GM23338 (cell line): ENCODE results near the gene LAD1. TPM values are rescaled to one million over a fixed set of nuclear protein-coding genes. Genes with fewer than 3 reads are reported as not detected.

ENCODE experiments used
- ATAC-seq: fragments of 200-7000 bp; cut with Tn5 transposase; 3 replicates; pipeline ENCODE4 v1.9.1; 2020
- DNase-seq: peaks from one replicate; pipeline ENCODE4 v3.0.0-alpha.2; 2015; ENCODE audit warnings: low spot score
- H2AFZ ChIP-seq: fragments of 200-600 bp; sonication (generic); 2 replicates; pipeline ENCODE4 v1.8.0; 2016; ENCODE audit warnings: antibody characterized with exemption, mild to moderate bottlenecking, moderate library complexity
- H3F3A ChIP-seq: fragments of 200-600 bp; sonication (generic); replicated peaks from 2 replicates; pipeline ENCODE4 v1.8.0; 2017; ENCODE audit warnings: antibody characterized with exemption, mixed run types, low read depth
- H3K27ac ChIP-seq: fragments of 200-600 bp; sonication (generic); 2 replicates; pipeline ENCODE4 v1.6.1; 2016; ENCODE audit warnings: low read depth
- H3K27me3 ChIP-seq: fragments of 200-600 bp; sonication (generic); 2 replicates; pipeline ENCODE4 v1.8.0; 2016; ENCODE audit warnings: mild to moderate bottlenecking, mixed run types, moderate library complexity; ENCODE audit not compliant: insufficient read depth
- H3K36me3 ChIP-seq: fragments of 200-600 bp; sonication (generic); 2 replicates; pipeline ENCODE4 v1.8.0; 2016; ENCODE audit warnings: mild to moderate bottlenecking; ENCODE audit not compliant: insufficient read depth
- H3K4me1 ChIP-seq: fragments of 200-600 bp; sonication (generic); 2 replicates; pipeline ENCODE4 v1.8.0; 2016; ENCODE audit warnings: mild to moderate bottlenecking, moderate library complexity; ENCODE audit not compliant: insufficient read depth
- H3K4me2 ChIP-seq: fragments of 200-600 bp; sonication (generic); 2 replicates; pipeline ENCODE4 v1.7.1; 2017; ENCODE audit warnings: mixed run types
- H3K4me3 ChIP-seq: fragments of 200-600 bp; sonication (generic); 2 replicates; pipeline ENCODE4 v1.6.1; 2016; ENCODE audit warnings: mixed run types
- H3K79me2 ChIP-seq: fragments of 200-600 bp; sonication (generic); replicated peaks from 2 replicates; pipeline ENCODE4 v1.8.0; 2017; ENCODE audit warnings: mild to moderate bottlenecking; ENCODE audit not compliant: insufficient read depth
- H3K9me2 ChIP-seq: fragments of 200-600 bp; sonication (generic); 2 replicates; pipeline ENCODE4 v1.8.0; 2017; ENCODE audit not compliant: insufficient read depth
- H4K20me1 ChIP-seq: fragments of 200-600 bp; sonication (generic); replicated peaks from 2 replicates; pipeline ENCODE4 v1.8.0; 2017; ENCODE audit warnings: mild to moderate bottlenecking; ENCODE audit not compliant: insufficient read depth
- H3K27ac Mint-ChIP-seq: 2 replicates; pipeline ENCODE4 v1.8.0; 2020; ENCODE audit warnings: inconsistent platforms, mild to moderate bottlenecking, moderate library complexity, mixed read lengths
- H3K27me3 Mint-ChIP-seq: 3 replicates; pipeline ENCODE4 v1.8.0; 2022; ENCODE audit warnings: low read depth, mild to moderate bottlenecking, moderate library complexity, mixed read lengths, inconsistent platforms; ENCODE audit not compliant: insufficient read depth, poor library complexity
- H3K36me3 Mint-ChIP-seq: 3 replicates; pipeline ENCODE4 v1.8.0; 2021; ENCODE audit warnings: low read depth, mild to moderate bottlenecking, inconsistent platforms, moderate library complexity, mixed read lengths
- H3K4me1 Mint-ChIP-seq: 3 replicates; pipeline ENCODE4 v1.8.0; 2020; ENCODE audit warnings: mild to moderate bottlenecking, inconsistent platforms, mixed read lengths
- H3K4me3 Mint-ChIP-seq: 3 replicates; pipeline ENCODE4 v1.8.0; 2021; ENCODE audit warnings: moderate library complexity, mild to moderate bottlenecking, inconsistent platforms, mixed read lengths
- H3K9me3 Mint-ChIP-seq: 3 replicates; pipeline ENCODE4 v1.8.0; 2020; ENCODE audit warnings: moderate library complexity, mild to moderate bottlenecking, inconsistent platforms, mixed read lengths
- CREB1 ChIP-seq: fragments of 250-450 bp; sonication (Bioruptor Pico); IDR thresholded peaks from 2 replicates; pipeline ENCODE4 v1.5.0; 2020; ENCODE audit warnings: low read depth, mild to moderate bottlenecking, moderate library complexity
- CTCF ChIP-seq, 2 experiments: fragments of 200-600 bp in 1 of 2; sonication (generic) in 1 of 2; conservative IDR thresholded peaks; 2 replicates each; pipeline versions ENCODE4 v1.5.1 to v1.6.1; 2016 to 2017; ENCODE audit warnings: antibody characterized with exemption in 2 of 2, low read depth in 2 of 2, mild to moderate bottlenecking in 2 of 2, moderate library complexity in 1 of 2
- ETS1 ChIP-seq: IDR thresholded peaks from 2 replicates; pipeline ENCODE4 v1.6.1; 2016; ENCODE audit warnings: antibody characterized with exemption
- EZH2 ChIP-seq: fragments of 200-600 bp; sonication (generic); IDR thresholded peaks from one replicate; pipeline ENCODE4 v1.8.0; 2017; ENCODE audit warnings: antibody characterized with exemption, mild to moderate bottlenecking, low read depth; ENCODE audit not compliant: unreplicated experiment
- EZH2phosphoT487 ChIP-seq: fragments of 200-600 bp; sonication (generic); IDR thresholded peaks from one replicate; pipeline ENCODE4 v1.8.1; 2018; ENCODE audit warnings: antibody characterized with exemption; ENCODE audit not compliant: unreplicated experiment
- JUNB ChIP-seq: IDR thresholded peaks from one replicate; pipeline ENCODE4 v1.6.1; 2016; ENCODE audit warnings: antibody characterized with exemption; ENCODE audit not compliant: unreplicated experiment
- NANOG ChIP-seq: IDR thresholded peaks from 2 replicates; pipeline ENCODE4 v1.6.1; 2016; ENCODE audit warnings: antibody characterized with exemption, borderline replicate concordance
- REST ChIP-seq: IDR thresholded peaks from one replicate; pipeline ENCODE4 v1.6.1; 2018; ENCODE audit warnings: antibody characterized with exemption; ENCODE audit not compliant: unreplicated experiment
- STAT1 ChIP-seq: IDR thresholded peaks from one replicate; pipeline ENCODE4 v1.6.1; 2016; ENCODE audit warnings: antibody characterized with exemption; ENCODE audit not compliant: unreplicated experiment
- ZNF114 ChIP-seq: fragments of 250-450 bp; sonication (Bioruptor Pico); IDR thresholded peaks from 2 replicates; pipeline ENCODE4 v1.5.0; 2020; ENCODE audit warnings: mild to moderate bottlenecking, moderate library complexity
- ZNF331 ChIP-seq: fragments of 250-450 bp; sonication (Bioruptor Pico); IDR thresholded peaks from 2 replicates; pipeline ENCODE4 v1.5.0; 2020; ENCODE audit warnings: low read depth, mild to moderate bottlenecking, moderate library complexity
- polyA plus RNA-seq: library from polyadenylated mRNA; unstranded; fragments of >200 nt; fragmentation: Nextera tagmentation; extraction: Ambion mirVana; gene quantifications from 2 replicates; pipeline ENCODE4 v1.2.1, GENCODE V29; 2016
- total RNA-seq: library from RNA; depleted of rRNA; stranded (reverse); fragments of >200 nt; shearing (Covaris generic); gene quantifications from 2 replicates; pipeline ENCODE4 v1.2.3, GENCODE V29; 2014

Gene LAD1
- total and polyA plus RNA-seq, 2 experiments from 2014 or later = 17.6 to 18.9 TPM

DNA sequence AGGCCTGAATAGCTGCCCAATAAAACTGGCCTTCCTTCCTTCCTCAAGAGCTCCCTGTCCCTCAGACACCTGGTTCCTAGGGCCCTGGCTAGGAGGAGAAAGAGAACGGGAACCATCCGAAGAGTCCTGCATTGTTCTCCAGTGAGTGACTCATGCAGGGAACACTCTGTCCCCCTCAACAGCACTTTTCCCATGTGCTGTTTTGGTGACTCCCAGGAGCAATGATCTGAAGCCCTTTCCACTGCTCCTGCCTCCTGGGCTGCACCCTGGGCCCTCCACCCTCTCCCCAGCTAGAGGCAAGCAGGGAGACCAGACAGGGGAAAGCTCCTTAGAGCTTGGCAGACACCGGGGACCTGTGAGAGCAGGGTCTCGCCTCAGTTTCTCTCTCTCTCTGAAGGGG, 40.5 kb downstream of the LAD1 start (continued):
- TF ChIP-seq ETS1 (no peak), STAT1 (no peak), EZH2 (no peak), ZNF114 (CRISPR knock-in tag) (no peak)

DNA sequence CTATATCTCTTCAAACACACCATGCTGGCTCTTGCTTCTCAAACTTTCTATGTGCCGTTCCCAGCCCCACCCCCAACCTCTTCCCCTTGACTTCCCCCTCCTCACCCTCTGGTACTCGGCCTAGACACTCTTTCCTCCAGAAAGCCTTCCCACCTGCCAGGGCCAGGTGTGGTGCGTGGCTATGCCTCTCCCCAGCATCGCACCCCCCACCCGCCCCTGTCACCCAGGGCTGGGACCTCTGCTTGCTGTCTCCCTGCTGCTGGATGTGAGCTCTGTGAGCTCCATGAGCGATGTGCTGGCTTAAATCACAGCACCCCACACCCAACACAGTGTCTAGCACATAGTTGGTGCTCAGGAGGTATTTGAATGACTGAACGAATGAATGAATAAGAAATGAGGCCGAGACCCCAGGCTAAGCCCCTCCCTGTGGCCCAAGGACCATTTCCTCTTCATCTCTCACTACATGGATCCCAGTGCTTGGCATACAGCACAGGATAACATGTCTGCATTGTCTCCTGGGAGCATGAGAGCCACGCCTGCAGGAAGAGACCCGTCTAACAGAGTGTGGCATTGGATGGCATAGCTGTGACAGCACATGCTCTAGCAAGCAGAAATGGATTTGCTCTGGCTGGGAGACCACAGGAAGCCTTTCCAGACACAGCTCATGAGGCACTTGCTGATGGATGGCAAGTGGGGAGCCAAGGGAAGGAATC, 41.3 kb downstream of the LAD1 start:
- Mint-ChIP-seq H3K36me3 (no peaks in the 10 kb centered on the region), H3K4me3 (no peak overlapping the region), H3K27me3 (peaks cover 24% of the 10 kb centered on the region), H3K27ac (no peak overlapping the region), H3K4me1 (peaks cover 27% of the 10 kb centered on the region), H3K9me3 (no peaks in the 10 kb centered on the region)
- no peak overlapping the region for H2AFZ ChIP-seq
- DNase-seq = no peak
- no peaks in the 10 kb centered on the region for H3K36me3 ChIP-seq
- H3K4me2 ChIP-seq = no peak overlapping the region
- no peaks in the 10 kb centered on the region for H3K9me2 ChIP-seq
- no peaks in the 10 kb centered on the region for H3K79me2 ChIP-seq
- ATAC-seq = no peak
- no peaks in the 10 kb centered on the region for H3K27me3 ChIP-seq
- H3F3A ChIP-seq = no peaks in the 10 kb centered on the region
- H3K4me1 ChIP-seq = peaks cover 9% of the 10 kb centered on the region
- H4K20me1 ChIP-seq = no peaks in the 10 kb centered on the region
- no peak overlapping the region for H3K27ac ChIP-seq
- no peak overlapping the region for H3K4me3 ChIP-seq
- TF ChIP-seq CTCF (conservative IDR thresholded peaks at IDR 0.05; ENCODE audit: low read depth in 2 of 2) = no peak
- TF ChIP-seq EZH2phosphoT487 = no peak
- TF ChIP-seq EZH2 = no peak
- TF ChIP-seq ZNF114 (CRISPR knock-in tag) = no peak
- no peak for TF ChIP-seq ETS1
- no peak for TF ChIP-seq REST
- no peak for TF ChIP-seq JUNB
- no peak for TF ChIP-seq CREB1 (CRISPR knock-in tag)
- no peak for TF ChIP-seq STAT1
- TF ChIP-seq ZNF331 (CRISPR knock-in tag) = no peak
- no peak for TF ChIP-seq NANOG
